HCT116 (cell line): ENCODE results near the gene GLI3. TPM values are rescaled to one million over a fixed set of nuclear protein-coding genes. Genes with fewer than 3 reads are reported as not detected.

Experiments
- ATAC-seq: fragments of 200-7000 bp; cut with Tn5 transposase; 2 replicates; pipeline ENCODE4 v1.9.1; 2020; ENCODE audit warnings: mild to moderate bottlenecking, moderate library complexity
- BruUV-seq: library from RNA; stranded (reverse); fragments of 400-500 nt; replicated peaks from 2 replicates; lab custom pipeline; 2021; lab: Mats Ljungman, UMichigan
- CTCF ChIA-PET: fragments of 300-600 bp; sonication (Branson Sonifier 250); formaldehyde crosslinking; loops from one replicate; lab custom pipeline; 2021; ENCODE audit warnings: antibody characterized with exemption; lab: Charles Lee
- POLR2A ChIA-PET: fragments of 300-600, 350-600 bp; sonication (Branson Sonifier 250); formaldehyde crosslinking; loops from one replicate; lab custom pipeline; 2021; ENCODE audit warnings: antibody characterized with exemption; lab: Charles Lee
- RAD21 ChIA-PET, 2 experiments: fragments of 300-600 bp; sonication (Branson Sonifier 250); formaldehyde crosslinking; loops; one replicate each; lab custom pipeline; 2023; ENCODE audit warnings: low total read pairs in 2 of 2; ENCODE audit not compliant: uncharacterized antibody in 2 of 2, unreplicated experiment in 2 of 2, low non-redundant PET in 1 of 2; lab: Charles Lee
- DNase-seq: peaks from one replicate; pipeline ENCODE4 v3.0.0-alpha.2; 2010; ENCODE audit warnings: low read depth, low spot score
- H2AFZ ChIP-seq: fragments of 200-600 bp; shearing (Covaris generic), sonication (generic); 2 replicates; pipeline ENCODE4 v1.6.1; 2017; ENCODE audit warnings: low read depth, mixed run types, mixed read lengths, antibody characterized with exemption, low read length; ENCODE audit not compliant: poor library complexity, severe bottlenecking
- H3K27ac ChIP-seq: 2 replicates; pipeline ENCODE4 v1.5.1; 2012; ENCODE audit warnings: low read depth, low read length
- H3K27me3 ChIP-seq: fragments of 200-600 bp; sonication (generic); 2 replicates; pipeline ENCODE4 v1.6.1; 2016; ENCODE audit warnings: mixed run types, low read length, mixed read lengths; ENCODE audit not compliant: insufficient read depth
- H3K36me3 ChIP-seq, 2 experiments: fragments of 200-500 bp in 1 of 2; fragments of 200-600 bp in 1 of 2; sonication (Bioruptor generic) in 1 of 2; sonication (generic) in 1 of 2; 2 replicates each; pipeline versions ENCODE4 v1.5.1 to v1.6.1; 2014 to 2016; ENCODE audit warnings: low read length in 2 of 2, inconsistent platforms in 1 of 2, mixed read lengths in 1 of 2, mixed run types in 1 of 2; ENCODE audit not compliant: insufficient read depth in 2 of 2, control insufficient read depth in 1 of 2
- H3K4me1 ChIP-seq, 2 experiments: fragments of 200-600 bp in 1 of 2; sonication (generic) in 1 of 2; 2 replicates each; pipeline versions ENCODE4 v1.5.1 to v1.6.1; 2012 to 2017; ENCODE audit warnings: low read length in 2 of 2, inconsistent platforms in 1 of 2, mild to moderate bottlenecking in 1 of 2, mixed read lengths in 1 of 2, mixed run types in 1 of 2, moderate library complexity in 1 of 2; ENCODE audit not compliant: insufficient read depth in 2 of 2, control insufficient read depth in 1 of 2
- H3K4me2 ChIP-seq: fragments of 200-600 bp; sonication (generic); 2 replicates; pipeline ENCODE4 v1.6.1; 2017; ENCODE audit warnings: mixed run types, low read length, mixed read lengths
- H3K4me3 ChIP-seq, 2 experiments: fragments of 200-600 bp in 1 of 2; sonication (generic) in 1 of 2; replicated peaks in 1 of 2; 2 replicates each; pipeline ENCODE4 v1.5.1; 2011 to 2016; ENCODE audit warnings: low read length in 2 of 2, control low read depth in 1 of 2, low read depth in 1 of 2, mild to moderate bottlenecking in 1 of 2, mixed read lengths in 1 of 2, mixed run types in 1 of 2
- H3K79me2 ChIP-seq: fragments of 200-600 bp; sonication (generic); 2 replicates; pipeline ENCODE4 v1.6.1; 2017; ENCODE audit warnings: mild to moderate bottlenecking, mixed run types, low read length, moderate library complexity, mixed read lengths; ENCODE audit not compliant: insufficient read depth
- H3K9ac ChIP-seq: fragments of 200-600 bp; sonication (generic); 2 replicates; pipeline ENCODE4 v1.6.1; 2016; ENCODE audit warnings: low read length, mixed read lengths
- H3K9me2 ChIP-seq: fragments of 200-600 bp; sonication (generic), shearing (Covaris generic); 2 replicates; pipeline ENCODE4 v1.6.1; 2017; ENCODE audit warnings: mixed run types, mild to moderate bottlenecking, moderate library complexity; ENCODE audit not compliant: insufficient read depth
- H3K9me3 ChIP-seq, 2 experiments: fragments of 200-500 bp in 1 of 2; fragments of 200-600 bp in 1 of 2; sonication (Bioruptor generic) in 1 of 2; sonication (generic) in 1 of 2; 2 replicates each; pipeline ENCODE4 v1.6.1; 2014 to 2017; ENCODE audit warnings: low read length in 2 of 2, mixed read lengths in 2 of 2, inconsistent platforms in 1 of 2, low read depth in 1 of 2, mild to moderate bottlenecking in 1 of 2, mixed run types in 1 of 2, moderate library complexity in 1 of 2; ENCODE audit not compliant: control insufficient read depth in 1 of 2, insufficient read depth in 1 of 2
- H4K20me1 ChIP-seq: fragments of 200-600 bp; sonication (generic), shearing (Covaris generic); 2 replicates; pipeline ENCODE4 v1.6.1; 2017; ENCODE audit warnings: mixed run types, mild to moderate bottlenecking, moderate library complexity; ENCODE audit not compliant: insufficient read depth
- CBX3 ChIP-seq: IDR thresholded peaks from 2 replicates; pipeline ENCODE4 v1.6.1; 2012; ENCODE audit warnings: low read depth
- CEBPB ChIP-seq: IDR thresholded peaks from 2 replicates; pipeline ENCODE4 v1.6.1; 2012; ENCODE audit warnings: low read depth
- EZH2 ChIP-seq: fragments of 200-600 bp; sonication (generic); IDR thresholded peaks from 2 replicates; pipeline ENCODE4 v1.6.1; 2017; ENCODE audit warnings: antibody characterized with exemption, mixed run types
- EZH2phosphoT487 ChIP-seq: fragments of 200-600 bp; IDR thresholded peaks from 2 replicates; pipeline ENCODE4 v1.6.1; 2018; ENCODE audit warnings: antibody characterized with exemption, borderline replicate concordance
- FOSL1 ChIP-seq: IDR thresholded peaks from 2 replicates; pipeline ENCODE4 v1.6.1; 2012; ENCODE audit warnings: low read depth
- JUND ChIP-seq: IDR thresholded peaks from 2 replicates; pipeline ENCODE4 v1.6.1; 2012
- POLR2AphosphoS5 ChIP-seq: IDR thresholded peaks from 2 replicates; pipeline ENCODE4 v1.6.1; 2011; ENCODE audit warnings: mild to moderate bottlenecking, low read depth, low read length, moderate library complexity
- SP1 ChIP-seq: IDR thresholded peaks from 2 replicates; pipeline ENCODE4 v1.6.1; 2012; ENCODE audit warnings: low read depth
- SRF ChIP-seq: IDR thresholded peaks from 2 replicates; pipeline ENCODE4 v1.6.1; 2012; ENCODE audit warnings: low read depth
- YY1 ChIP-seq: IDR thresholded peaks from 2 replicates; pipeline ENCODE4 v1.6.1; 2011; ENCODE audit warnings: low read length, low read depth, moderate library complexity, mild to moderate bottlenecking; ENCODE audit not compliant: insufficient replicate concordance; ENCODE audit errors: extremely low read depth
- ZNF274 ChIP-seq: fragments of 200-500 bp; sonication (Bioruptor generic); IDR thresholded peaks from 2 replicates; pipeline ENCODE4 v1.6.1; 2014; ENCODE audit warnings: mild to moderate bottlenecking, low read depth, low read length, inconsistent platforms
- intact Hi-C: fragments of 100-400 bp; cut with micrococcal nuclease; formaldehyde crosslinking; loops from 2 replicates; pipeline ENCODE4 v1.10.0; 2022
- total RNA-seq: library from RNA; stranded (reverse); gene quantifications from one replicate; pipeline ENCODE4 v1.2.1, GENCODE V29; 2021; ENCODE audit not compliant: unreplicated experiment
- TF ChIP-seq, protein P1 (sequence below): IDR thresholded peaks from 2 replicates; pipeline ENCODE4 v1.6.1; 2011; ENCODE audit warnings: mild to moderate bottlenecking, low read length, moderate library complexity; ENCODE audit not compliant: insufficient replicate concordance; ENCODE audit errors: extremely low read depth
- TF ChIP-seq, protein P2 (sequence below): IDR thresholded peaks from 2 replicates; pipeline ENCODE4 v1.6.1; 2012; ENCODE audit warnings: low read depth
- TF ChIP-seq, protein P3 (sequence below): IDR thresholded peaks from 2 replicates; pipeline ENCODE4 v1.6.1; 2012

Gene GLI3
- total RNA-seq, 1 experiment from 2014 or later, result 0.07 TPM

DNA sequence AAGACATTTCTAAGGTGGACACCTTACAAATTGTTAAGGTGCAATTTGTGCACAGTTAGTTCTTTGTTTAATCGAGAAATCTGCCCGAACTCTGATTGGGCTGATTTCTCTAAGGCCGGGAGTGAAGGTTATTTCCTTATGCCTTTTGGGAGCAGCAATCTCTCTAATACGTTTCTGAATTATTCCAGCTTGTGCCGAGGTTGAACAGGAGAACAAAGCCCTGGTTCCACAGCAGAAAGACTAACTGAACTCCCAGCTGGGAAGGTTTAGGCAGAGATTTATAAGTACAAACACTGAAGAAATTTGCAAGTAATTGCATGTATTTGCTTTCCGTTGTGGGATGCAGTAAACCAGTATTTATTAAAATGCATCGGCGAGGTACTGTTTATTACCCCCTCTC lies 116.8 kb downstream of the GLI3 start:
- RAD21 ChIA-PET, result no interaction called here
- Histone ChIP-seq H3K4me1 (no peaks in the 10 kb centered on the region), H3K9me3 (no peaks in the 10 kb centered on the region), H4K20me1 (no peaks in the 10 kb centered on the region), H3K9ac (no peak overlapping the region), H3K27ac (no peak overlapping the region), H3K9me2 (no peaks in the 10 kb centered on the region), H3K4me2 (no peak overlapping the region), H3K27me3 (peaks cover 10% of the 10 kb centered on the region; the same call in 1 of the 2 replicates), H3K36me3 (no peaks in the 10 kb centered on the region)
- POLR2A ChIA-PET, result no interaction called here
- intact Hi-C loops, result no loop called here
- CTCF ChIA-PET, result no interaction called here
- no peak for DNase-seq
- TF ChIP-seq EZH2 (no peak), CEBPB (no peak), FOSL1 (no peak), YY1 (no peak), EZH2phosphoT487 (no peak), SRF (no peak), SP1 (no peak), CBX3 (no peak), JUND (no peak), ZNF274 (no peak), POLR2AphosphoS5 (no peak)
- TF ChIP-seq, protein P1, sequence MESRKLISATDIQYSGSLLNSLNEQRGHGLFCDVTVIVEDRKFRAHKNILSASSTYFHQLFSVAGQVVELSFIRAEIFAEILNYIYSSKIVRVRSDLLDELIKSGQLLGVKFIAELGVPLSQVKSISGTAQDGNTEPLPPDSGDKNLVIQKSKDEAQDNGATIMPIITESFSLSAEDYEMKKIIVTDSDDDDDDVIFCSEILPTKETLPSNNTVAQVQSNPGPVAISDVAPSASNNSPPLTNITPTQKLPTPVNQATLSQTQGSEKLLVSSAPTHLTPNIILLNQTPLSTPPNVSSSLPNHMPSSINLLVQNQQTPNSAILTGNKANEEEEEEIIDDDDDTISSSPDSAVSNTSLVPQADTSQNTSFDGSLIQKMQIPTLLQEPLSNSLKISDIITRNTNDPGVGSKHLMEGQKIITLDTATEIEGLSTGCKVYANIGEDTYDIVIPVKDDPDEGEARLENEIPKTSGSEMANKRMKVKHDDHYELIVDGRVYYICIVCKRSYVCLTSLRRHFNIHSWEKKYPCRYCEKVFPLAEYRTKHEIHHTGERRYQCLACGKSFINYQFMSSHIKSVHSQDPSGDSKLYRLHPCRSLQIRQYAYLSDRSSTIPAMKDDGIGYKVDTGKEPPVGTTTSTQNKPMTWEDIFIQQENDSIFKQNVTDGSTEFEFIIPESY, result no peak
- TF ChIP-seq, protein P2, sequence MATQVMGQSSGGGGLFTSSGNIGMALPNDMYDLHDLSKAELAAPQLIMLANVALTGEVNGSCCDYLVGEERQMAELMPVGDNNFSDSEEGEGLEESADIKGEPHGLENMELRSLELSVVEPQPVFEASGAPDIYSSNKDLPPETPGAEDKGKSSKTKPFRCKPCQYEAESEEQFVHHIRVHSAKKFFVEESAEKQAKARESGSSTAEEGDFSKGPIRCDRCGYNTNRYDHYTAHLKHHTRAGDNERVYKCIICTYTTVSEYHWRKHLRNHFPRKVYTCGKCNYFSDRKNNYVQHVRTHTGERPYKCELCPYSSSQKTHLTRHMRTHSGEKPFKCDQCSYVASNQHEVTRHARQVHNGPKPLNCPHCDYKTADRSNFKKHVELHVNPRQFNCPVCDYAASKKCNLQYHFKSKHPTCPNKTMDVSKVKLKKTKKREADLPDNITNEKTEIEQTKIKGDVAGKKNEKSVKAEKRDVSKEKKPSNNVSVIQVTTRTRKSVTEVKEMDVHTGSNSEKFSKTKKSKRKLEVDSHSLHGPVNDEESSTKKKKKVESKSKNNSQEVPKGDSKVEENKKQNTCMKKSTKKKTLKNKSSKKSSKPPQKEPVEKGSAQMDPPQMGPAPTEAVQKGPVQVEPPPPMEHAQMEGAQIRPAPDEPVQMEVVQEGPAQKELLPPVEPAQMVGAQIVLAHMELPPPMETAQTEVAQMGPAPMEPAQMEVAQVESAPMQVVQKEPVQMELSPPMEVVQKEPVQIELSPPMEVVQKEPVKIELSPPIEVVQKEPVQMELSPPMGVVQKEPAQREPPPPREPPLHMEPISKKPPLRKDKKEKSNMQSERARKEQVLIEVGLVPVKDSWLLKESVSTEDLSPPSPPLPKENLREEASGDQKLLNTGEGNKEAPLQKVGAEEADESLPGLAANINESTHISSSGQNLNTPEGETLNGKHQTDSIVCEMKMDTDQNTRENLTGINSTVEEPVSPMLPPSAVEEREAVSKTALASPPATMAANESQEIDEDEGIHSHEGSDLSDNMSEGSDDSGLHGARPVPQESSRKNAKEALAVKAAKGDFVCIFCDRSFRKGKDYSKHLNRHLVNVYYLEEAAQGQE, result no peak
- TF ChIP-seq, protein P3, sequence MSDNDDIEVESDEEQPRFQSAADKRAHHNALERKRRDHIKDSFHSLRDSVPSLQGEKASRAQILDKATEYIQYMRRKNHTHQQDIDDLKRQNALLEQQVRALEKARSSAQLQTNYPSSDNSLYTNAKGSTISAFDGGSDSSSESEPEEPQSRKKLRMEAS, result no peak
- TF ChIP-seq, all 23 proteins: peak for 0
- BruUV-seq, result no TSS peak
- H3K4me3 ChIP-seq, result no peak overlapping the region
- ATAC-seq, result no peak
- H3K79me2 ChIP-seq, result no peaks in the 10 kb centered on the region
- H2AFZ ChIP-seq, result no peak overlapping the region
